ENCODE results near the gene ARFGAP1. TPM values are rescaled to one million over a fixed set of nuclear protein-coding genes. Genes with fewer than 3 reads are reported as not detected.

Gene ARFGAP1
- polyA plus RNA-seq, 1 experiment = 76.5 TPM

GRCh38 chr20:63253065-63253437 lies 19.6 kb upstream of the ARFGAP1 start:
- H3K4me3 ChIP-seq (ENCODE audit: low read depth, low read length) = no peak overlapping the region
- peaks cover 35% of the 10 kb centered on the region for H3K27me3 ChIP-seq (ENCODE audit: control insufficient read depth, insufficient read depth, low read length)
- POLR2A ChIA-PET = no interaction called here
- TF ChIP-seq CTCF (IDR thresholded peaks at IDR 0.05; ENCODE audit: insufficient read depth, low read depth, low read length) = no peak
- CTCF ChIA-PET = interaction anchor here (1.2 to 9.2 kb wide), 4 partner anchors 18 to 280 kb away, joined by 4 to 64 read pairs (median 5); no protein-coding TSS in a partner anchor
- no peaks in the 10 kb centered on the region for H3K36me3 ChIP-seq (ENCODE audit: control insufficient read depth, insufficient read depth, low read length)
- DNase-seq (ENCODE audit: low read depth) = no peak

GRCh38 chr20:63253438-63254231 lies 19.0 kb upstream of the ARFGAP1 start:
- peaks cover 40% of the 10 kb centered on the region for H3K27me3 ChIP-seq (ENCODE audit: control insufficient read depth, insufficient read depth, low read length)
- POLR2A ChIA-PET = no interaction called here
- DNase-seq (ENCODE audit: low read depth) = no peak
- CTCF ChIA-PET = interaction anchor here (1.2 to 9.2 kb wide), 4 partner anchors 19 to 281 kb away, joined by 4 to 64 read pairs (median 5); no protein-coding TSS in a partner anchor
- TF ChIP-seq CTCF (IDR thresholded peaks at IDR 0.05; ENCODE audit: insufficient read depth, low read depth, low read length) = no peak
- no peaks in the 10 kb centered on the region for H3K36me3 ChIP-seq (ENCODE audit: control insufficient read depth, insufficient read depth, low read length)
- H3K4me3 ChIP-seq (ENCODE audit: low read depth, low read length) = peak overlapping the region; percentile 3; the same call in 1 of the 2 replicates

GRCh38 chr20:63254232-63254605 lies 18.4 kb upstream of the ARFGAP1 start, which contains the start of gene NKAIN4:
Gene NKAIN4 (minus strand): TSS chr20:63254463. CDS start chr20:63254450, 13 bp downstream.
- CTCF ChIA-PET = interaction anchor here (1.3 to 9.2 kb wide), 3 partner anchors 8 to 282 kb away, joined by 4 to 64 read pairs (median 4); no protein-coding TSS in a partner anchor
- no peaks in the 10 kb centered on the region for H3K36me3 ChIP-seq (ENCODE audit: control insufficient read depth, insufficient read depth, low read length)
- POLR2A ChIA-PET = no interaction called here
- no peak for DNase-seq (ENCODE audit: low read depth)
- TF ChIP-seq CTCF (IDR thresholded peaks at IDR 0.05; ENCODE audit: insufficient read depth, low read depth, low read length) = no peak
- H3K27me3 ChIP-seq (ENCODE audit: control insufficient read depth, insufficient read depth, low read length) = peaks cover 45% of the 10 kb centered on the region
- H3K4me3 ChIP-seq (ENCODE audit: low read depth, low read length) = peak within 1 kb of the TSS; percentile 3; the same call in 1 of the 2 replicates

DNA sequence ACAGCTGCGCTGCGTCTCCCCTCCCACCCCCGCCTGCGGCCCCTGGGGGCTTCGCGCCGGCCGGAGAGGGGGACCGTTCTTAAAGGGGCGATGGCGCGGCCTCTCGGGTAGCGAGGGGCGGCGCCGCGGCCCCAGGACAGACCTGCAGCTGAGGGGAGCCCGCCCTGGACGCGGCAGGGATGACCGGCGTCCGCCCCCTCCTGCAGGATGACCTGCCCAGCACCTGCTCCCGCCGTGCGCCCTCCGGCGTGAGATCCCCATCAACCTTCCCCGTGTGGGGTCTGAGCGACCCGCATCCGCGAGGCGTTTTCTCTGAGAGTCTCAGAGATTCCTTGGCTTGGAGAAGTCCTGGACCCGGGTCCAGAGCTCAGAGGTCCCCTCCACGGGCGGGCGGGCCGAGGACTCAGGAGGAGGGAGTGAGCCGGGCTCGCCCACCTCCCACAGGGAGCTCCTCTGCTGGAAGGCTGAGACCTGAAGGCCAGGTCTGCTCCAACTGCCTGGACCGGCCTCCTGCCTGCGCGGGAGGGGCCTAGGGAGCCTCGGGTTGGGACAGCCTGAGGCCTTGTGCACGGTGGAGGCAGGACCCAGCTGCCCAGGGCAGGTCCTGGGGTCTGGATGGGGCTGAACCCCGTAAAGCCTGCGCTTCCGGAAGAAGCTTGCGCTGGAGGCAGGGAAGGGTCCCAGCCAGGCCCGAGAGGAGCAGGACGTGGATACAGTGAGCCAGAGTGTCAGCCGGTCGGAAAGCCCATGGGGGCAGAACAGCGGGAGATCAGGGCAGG lies 17.8 kb upstream of the ARFGAP1 start:
- Histone ChIP-seq H3K36me3 (ENCODE audit: control insufficient read depth, insufficient read depth, low read length) (no peaks in the 10 kb centered on the region), H3K4me3 (ENCODE audit: low read depth, low read length) (no peak overlapping the region), H3K27me3 (ENCODE audit: control insufficient read depth, insufficient read depth, low read length) (peaks cover 50% of the 10 kb centered on the region)
- ChIA-PET CTCF (interaction anchor here (0.7 to 2.0 kb wide), 4 partner anchors 9 to 199 kb away, joined by 3 to 5 read pairs (median 4); no protein-coding TSS in a partner anchor), POLR2A (no interaction called here)
- no peak for DNase-seq (ENCODE audit: low read depth)
- no peak for TF ChIP-seq CTCF (IDR thresholded peaks at IDR 0.05; ENCODE audit: insufficient read depth, low read depth, low read length)

All from BJ (cell line).